Suppressor macrophage treated with lipopolysaccharide for 1 hour (primary cell): ENCODE results near the gene STIM1.
"Not testable (repeated sequence)": the region's sequence is repeated elsewhere in the genome, so short reads cannot be mapped to it uniquely, and the experiment has no call there.

Source experiments
- DNase-seq, 3 donors: peaks; one replicate each; pipeline ENCODE4 v3.0.0-alpha.2; 2020 to 2022

STIM1 gene

DNA sequence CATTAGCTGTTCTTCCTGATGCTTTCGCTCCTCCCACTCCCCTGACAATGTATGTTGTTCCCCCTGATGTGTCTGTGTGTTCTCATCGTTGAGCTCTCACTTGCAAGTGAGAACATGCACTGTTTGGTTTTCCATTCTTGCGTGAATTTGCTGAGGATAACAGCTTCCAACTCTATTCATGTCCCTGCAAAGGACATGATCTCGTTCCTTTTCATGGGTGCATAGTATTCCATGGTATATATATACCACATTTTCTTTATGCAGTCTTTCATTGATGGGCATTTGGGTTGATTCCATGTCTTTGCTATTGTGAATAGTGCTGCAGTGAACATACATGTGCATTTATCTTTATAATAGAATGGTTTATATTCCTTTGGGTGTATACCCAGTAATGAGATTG, 180.5 kb downstream of the STIM1 start:
- no peak for DNase-seq

DNA sequence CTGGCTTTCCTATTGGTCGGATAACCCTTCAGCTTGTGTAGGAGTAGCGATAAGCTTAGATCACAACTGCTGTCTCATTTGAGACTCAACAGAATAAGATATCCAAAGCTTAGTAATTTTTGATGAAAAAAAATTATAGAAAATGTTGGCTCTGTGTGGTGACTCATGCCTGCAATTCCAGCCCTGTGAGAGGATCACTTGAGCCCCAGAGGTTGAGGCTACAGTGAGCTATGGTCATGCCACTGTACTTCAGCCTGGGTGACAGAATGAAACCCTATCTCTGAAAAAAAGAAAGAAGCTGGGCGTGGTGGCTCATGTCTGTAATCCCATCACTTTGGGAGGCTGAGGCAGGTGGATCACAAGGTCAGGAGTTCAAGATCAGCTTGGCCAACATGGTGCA, 183.5 kb downstream of the STIM1 start:
- peak; percentile 13 to 38 (median 27) for DNase-seq

DNA sequence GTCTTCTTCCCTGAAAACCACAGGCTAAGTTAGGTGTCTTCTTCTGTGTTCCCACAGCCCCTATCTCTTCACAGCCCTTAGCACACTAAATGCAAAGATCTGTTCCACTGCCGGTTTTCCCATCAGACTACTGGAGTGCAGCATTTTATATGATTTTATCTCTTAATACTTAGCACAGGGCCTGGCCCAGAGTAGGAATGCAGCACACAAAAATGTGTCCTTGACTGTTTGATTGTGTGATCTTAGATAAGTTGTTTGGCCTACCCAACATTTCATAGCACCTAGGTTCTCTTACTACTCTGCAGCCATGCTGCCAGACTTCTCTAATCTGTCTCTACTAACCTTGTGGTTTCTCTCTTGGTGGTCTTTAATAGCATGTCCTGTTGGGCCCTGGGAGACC, 185.0 kb downstream of the STIM1 start:
- no peak for DNase-seq

DNA sequence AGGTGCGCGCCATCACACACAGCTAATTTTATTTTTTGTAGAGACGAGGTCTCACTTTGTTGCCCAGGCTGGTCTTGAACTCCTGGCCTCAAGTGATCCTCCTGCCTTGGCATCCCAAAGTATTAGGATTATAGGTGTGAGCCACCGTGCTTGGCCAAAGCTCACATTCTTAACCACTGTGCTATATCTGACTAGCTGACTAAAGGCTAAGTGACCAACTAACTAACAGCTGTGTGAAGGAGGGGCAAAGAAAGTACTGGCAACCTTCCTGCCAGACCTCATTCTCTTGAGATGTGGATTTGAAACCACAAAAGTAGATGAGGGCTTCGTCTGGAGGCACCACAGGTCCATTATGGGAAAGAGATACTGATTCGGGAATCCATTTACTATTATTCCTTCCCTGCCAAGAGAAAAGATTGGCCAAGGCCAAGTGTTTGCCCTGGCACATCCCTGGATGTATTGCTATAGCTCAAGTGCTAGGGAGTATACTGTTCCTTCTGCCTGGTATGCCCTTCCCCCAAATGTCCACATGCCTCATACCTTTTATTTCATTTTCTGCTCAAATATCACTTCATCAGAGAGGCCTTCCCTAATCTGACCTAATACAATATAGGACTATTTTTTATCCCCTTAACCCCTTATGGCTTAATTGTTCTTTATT, 186.4 kb downstream of the STIM1 start:
- DNase-seq, result no peak

DNA sequence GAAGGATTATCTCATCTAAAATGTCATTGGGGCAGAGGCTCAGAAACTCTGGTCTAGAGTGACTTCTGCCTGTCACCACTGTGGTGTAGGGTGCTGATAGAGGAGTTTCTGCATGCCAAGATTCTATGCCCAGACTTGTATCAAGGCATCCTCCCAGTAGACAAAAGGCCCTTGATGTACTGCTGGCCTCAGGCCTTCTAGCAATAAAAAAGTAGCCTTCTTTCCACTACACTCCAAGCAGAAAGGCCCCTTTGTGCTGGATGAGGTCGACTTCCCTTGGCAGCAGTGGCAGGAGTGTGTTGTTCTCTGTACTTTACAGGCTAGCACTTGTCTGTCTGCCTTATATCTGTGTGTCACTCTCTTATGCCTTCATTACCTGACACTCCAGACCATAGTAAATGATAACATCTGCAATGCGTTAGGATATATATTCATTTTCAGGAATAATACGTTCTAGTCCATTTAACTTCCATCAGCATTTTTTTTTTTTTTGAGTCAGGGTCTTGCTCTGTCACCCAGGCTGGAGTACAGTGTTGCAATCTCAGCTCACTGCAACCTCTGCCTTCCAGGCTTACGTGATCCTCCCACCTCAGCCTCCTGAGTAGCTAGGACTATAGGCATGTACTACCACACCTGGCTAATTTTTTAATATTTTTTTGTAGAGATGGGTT, 189.6 kb downstream of the STIM1 start:
- no peak for DNase-seq

DNA sequence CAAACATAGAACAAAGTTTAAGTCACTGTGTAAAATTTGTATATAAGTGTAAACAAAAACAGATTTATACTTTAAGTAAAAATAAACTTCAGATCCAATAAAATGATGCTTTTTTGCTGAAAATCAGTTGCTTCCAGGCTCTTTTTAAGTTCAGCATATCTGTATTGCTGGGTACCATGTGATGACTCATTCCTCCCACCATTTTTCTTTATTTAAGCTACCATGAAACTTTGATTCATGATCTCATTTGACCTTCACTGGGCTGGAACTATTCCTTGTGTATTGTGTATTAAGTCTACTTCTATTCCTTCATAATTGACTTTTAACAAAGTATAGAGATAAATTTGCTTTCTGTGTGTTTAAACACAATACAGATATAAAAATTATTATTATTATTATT, 192.9 kb downstream of the STIM1 start:
- DNase-seq, result peak; percentile 24 to 57 (median 47)

DNA sequence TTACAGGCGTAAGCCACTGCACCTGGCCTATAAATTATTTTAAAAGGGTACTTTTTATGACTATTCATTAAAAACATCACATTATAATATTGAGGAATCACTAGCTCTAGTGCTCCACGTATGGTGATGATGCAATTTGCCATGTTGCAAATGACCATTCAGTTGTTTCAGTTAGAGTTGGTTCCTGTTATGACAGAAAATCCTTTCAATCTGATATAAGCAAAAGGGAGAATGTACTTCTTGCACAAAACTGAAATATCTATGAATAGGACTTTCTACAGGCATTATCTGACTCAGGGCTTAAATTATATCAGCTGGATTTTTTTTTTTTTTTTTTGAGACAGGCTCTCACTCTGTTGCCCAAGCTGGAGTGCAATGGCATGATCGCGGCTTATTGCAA, 193.5 kb downstream of the STIM1 start:
- peak; percentile 66 to 92 (median 87) for DNase-seq

DNA sequence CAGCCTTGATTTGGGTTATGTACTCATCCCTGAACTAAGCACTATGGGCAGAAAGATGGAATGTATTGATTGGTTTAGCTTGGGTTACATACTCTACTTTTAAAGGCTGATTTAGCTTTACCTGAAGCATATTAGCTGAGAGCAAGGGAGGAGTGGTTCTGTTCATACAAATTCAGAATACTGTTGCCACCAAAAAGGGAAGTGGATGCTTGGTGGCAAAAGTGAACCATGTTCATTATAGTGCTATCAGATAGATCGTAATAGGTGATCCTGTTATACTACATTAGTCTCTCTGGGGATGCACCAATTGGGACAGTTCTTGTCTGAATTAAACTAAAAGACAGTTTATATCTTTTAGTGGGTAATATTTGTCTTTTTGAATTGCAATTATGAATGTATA, 194.7 kb downstream of the STIM1 start:
- DNase-seq, result no peak

DNA sequence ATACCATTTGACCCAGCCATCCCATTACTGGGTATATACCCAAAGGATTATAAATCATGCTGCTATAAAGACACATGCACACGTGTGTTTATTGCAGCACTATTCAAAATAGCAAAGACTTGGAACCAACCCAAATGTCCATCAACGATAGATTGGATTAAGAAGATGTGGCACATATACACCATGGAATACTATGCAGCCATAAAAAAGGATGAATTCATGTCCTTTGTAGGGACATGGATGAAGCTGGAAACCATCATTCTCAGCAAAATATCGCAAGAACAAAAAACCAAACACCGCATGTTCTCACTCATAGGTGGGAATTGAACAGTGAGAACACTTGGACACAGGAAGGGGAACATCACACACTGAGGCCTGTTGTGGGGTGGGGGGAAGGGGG, 197.7 kb downstream of the STIM1 start:
- not testable (repeated sequence) for DNase-seq

DNA sequence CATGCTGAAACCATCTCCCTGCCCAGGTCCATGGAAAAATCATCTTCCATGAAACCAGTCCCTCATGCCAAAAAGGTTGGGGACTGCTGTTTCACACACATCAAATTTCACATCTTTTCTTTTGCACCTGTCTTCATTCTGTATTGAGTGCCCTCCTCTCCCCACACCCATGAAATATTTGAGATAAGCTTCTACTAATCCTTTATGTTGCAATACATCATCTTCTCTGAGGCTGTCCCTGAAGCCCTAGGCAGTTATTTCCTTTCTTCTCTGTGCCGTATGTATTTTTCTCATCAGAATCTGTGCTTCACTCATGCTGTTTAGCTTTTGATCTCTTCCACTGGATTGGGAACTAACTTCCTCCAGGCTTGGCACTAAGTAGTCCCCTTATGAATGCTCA, 199.2 kb downstream of the STIM1 start:
- DNase-seq, result no peak

DNA sequence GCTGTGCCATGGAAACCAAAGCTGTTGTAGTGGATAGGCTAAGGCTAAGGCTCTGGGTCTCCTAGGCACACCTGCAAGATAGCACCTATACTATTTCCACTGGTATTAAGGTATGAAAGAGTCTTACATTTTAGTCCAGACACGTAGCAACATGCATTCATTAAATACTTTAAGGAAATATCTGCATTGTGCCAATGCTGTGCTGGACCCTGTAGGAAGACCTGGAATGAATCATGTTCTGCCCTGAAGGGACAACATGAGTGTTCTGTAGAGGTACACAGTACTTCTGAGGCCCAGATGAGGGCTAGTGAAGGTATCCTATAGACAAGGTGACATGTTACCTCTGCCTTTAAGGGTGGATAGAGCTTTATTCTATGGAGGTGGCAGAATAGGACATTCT, 204.0 kb downstream of the STIM1 start:
- DNase-seq, result no peak

DNA sequence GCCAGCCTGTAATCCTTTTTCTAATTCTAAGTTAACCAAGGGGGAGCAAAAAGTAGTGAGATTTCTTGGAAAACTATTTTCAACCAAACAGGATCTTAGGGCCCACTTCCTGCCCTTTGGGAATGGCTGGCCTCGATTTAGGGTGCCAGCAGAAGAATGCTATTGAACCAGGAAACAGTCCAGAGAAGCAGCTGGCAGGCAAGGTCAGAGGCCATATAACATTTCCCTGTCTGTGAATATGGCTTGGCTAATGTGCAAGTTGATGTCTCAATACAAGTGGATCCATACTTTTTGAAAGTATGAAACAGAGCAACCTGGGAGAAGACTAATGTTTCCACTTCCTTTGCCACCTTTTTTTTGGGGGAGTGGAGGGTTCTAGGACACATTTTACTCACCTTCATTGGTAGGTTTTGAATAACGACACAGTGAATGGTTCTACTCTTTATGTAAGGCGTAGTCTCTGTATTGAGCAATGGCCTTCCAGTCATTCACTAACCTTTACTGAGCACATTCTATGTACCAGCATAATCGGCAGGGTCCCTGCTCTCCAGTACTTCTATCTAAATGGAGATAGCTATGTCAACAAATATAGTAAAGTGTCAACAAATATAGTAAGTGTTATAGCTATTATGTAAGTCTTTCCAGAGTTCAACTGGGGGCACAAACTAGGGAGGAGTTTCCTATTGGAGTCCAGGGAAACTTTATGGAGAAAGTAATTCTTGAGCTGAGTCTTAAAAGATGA, 204.9 kb downstream of the STIM1 start:
- DNase-seq, result no peak

DNA sequence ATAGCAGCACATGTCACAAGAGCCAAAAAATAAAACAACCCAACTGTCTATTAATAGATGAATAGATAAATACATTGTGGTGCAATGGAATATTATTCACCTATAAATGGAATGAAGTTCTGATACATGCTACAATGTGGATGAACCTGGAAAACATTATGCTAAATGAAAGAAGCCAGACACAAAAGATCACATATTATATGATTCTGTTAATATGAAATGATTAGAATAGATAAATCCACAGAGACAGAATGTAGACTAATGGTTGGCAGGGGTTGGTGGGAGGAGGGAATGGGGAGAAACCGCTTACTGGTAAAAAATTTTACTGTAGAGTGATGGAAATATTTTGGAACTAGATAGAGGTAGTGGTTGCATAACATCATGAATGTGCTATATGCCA, 206.2 kb downstream of the STIM1 start:
- no peak for DNase-seq

DNA sequence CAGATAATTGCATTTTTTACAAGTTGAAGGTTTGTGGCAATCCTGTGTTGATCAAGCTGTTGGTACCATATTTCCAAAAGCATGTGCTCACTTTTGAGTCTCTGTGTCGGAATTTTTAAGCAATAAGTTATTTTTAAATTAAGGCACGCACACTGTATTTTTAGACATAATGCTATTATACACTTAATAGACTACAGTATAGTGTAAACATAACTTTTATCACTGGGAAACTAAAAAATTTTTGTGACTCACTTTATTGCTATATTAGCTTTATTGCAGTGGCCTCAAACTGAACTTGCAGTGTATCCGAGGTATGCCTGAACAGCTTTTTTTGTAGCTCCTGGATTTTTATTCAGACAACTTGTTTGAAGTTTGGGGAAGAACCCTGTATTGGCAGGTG, 207.9 kb downstream of the STIM1 start:
- DNase-seq, result no peak

DNA sequence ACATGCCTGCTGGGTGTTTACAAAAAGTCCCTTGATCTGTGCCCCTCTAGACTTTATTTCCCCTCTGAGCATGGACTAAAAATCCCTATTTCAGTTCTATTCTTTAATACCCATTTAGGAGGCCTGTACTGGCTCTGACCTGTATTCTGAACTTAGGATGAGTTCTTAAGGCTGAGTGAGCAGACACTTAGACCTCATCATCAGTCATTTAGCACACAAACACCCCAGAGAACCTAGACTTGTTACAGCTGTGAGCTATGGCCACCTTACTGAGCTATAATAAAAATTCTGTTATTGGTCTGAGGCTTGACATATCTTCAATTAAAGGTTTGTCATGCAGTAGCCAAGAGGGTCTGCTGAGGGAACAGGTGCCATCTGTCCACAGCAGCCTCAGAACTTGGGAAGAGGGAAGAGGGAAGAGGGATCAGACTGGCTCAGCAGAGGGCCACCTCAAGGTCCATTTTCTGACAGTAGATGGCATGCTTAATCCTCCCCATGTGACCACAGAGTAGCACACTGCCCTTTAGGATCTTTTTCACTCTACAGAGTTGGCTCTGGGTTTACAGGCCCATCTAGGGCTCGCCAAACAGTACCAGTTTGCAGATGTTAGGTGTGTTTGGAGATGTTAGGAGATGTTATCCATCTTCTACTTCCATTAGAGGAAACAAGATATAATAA, 209.0 kb downstream of the STIM1 start:
- no peak for DNase-seq

DNA sequence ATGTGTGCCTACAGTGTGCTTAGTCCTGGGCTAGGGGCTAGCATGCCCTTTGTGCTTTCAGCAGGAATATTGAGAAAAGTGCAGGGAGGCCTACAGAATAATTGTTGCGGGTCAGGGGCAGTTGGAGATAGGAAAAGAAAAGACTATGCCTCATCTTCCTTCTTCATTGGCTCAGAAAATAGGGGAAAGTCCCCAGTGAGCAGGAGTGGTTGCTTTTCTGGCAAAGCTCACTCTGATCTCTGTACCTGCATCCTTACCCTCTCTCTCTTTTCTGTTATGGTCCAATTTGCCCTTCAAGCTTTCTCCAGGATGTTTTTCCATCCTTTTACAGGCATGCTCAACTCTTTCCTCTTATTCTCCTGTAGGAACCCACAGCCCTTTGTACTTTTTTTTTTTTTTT, 209.6 kb downstream of the STIM1 start:
- DNase-seq, result no peak

DNA sequence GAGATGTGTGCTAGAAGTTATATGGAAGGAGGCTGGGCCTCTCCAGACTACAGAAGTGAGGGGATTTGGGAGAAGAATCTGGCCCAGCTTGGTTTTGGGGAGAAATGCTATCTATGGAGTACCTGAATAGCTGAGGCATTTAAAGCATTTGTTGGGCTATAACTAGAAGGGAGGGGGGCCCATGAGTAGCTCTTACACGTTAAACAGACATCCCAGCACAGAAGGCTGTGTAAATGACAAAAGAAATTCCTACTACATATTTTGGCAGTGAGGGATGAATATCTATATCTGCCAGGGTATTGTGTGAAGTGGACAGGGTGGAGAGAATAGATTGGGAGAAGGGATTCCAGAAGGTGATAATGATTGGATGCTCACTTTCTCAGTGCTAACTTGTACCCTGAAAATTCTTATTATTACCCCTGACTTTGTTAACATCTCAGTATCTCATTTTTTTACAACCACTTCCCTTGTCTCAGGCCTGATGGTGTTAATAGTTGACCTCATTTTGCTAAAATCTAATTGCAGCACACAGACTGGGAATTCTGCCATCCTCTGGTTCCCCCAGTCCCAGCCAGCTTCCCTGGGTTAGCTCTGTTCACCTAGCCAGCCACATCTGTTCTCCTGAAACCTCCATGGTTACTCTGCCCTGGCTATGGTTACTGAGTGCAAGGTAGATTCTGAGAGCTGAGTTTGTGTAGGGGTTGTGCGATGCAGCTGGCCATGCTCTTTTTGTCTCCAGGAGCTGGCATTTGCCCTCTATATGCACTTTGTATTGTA, 210.3 kb downstream of the STIM1 start:
- no peak for DNase-seq

DNA sequence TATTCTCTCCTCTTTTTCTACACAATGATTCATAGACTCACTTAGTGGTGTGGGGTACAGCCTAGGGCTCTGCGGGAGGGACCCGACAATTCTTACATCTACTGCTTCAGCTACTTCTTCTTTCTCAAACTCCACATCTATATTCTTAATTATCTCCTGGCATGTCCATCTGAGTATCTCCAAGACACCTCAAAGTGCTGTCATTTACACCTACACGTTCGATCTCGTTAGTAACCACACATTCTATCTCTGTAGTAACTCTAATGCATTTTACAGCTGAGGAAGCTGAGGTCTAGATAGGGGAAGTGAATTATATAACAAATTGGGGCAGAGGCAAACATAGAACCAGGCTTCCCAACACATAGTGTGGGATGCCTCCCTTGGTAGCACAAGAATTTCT, 211.4 kb downstream of the STIM1 start:
- peak; percentile 44 to 58 (median 48) for DNase-seq

DNA sequence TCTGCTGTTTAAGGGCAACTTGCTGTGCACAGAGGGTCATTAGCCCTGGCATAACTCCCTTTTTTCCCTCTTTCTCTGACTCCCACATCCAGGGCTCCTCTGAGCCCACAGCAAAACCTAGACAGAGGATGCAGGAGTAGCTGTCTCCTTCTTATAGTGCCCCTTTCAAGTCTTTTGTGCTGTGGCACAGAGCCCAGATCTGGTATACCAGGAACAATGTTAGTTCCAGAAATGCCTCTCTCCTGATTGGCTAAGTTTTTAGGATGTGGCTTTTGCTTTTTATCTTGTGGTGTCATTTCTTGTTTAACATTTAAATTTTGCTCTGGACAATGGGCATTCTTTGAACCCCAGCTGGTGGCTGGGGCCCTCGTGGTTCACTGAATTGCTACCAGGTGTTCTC, 213.5 kb downstream of the STIM1 start:
- DNase-seq, result peak in 1 of 3 donors; percentile 21

DNA sequence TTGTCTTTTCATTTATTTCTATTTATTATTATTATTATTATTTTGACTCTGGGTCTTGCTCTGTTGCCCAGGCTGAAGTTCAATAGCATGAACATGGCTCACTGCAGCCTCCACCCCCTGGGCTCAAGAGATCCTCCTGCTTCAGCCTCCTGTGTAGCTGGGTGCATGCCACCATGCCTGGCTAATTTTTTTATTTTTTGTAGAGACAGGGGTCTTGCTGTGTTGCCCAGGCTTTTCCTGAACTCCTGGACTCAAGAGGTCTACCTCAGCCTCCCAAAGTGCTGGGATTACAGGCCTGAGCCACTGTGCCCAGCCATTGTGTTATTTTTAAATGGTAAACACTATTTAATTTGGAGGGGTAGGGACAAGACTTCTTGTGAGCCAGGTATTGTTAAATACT, 215.9 kb downstream of the STIM1 start:
- no peak for DNase-seq

DNA sequence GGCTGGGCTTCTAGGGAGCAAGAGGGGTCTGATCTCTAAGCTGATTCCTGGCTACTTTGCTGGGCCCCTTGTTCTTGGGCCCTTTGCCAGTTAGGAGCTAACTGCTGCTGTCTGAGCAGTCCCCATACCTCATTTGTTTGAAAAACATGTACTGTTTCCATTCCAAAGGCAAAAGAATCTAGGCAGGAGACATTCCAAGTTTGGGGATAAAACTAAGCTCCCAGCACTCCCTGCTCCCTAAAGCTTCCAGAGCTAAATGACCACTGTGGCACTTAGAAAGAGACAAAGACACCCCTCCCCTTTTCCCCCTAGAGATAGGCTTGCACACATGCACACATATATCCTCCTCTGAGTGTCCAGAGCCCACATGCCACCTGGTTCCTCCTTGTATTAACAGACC, 216.4 kb downstream of the STIM1 start:
- no peak for DNase-seq

DNA sequence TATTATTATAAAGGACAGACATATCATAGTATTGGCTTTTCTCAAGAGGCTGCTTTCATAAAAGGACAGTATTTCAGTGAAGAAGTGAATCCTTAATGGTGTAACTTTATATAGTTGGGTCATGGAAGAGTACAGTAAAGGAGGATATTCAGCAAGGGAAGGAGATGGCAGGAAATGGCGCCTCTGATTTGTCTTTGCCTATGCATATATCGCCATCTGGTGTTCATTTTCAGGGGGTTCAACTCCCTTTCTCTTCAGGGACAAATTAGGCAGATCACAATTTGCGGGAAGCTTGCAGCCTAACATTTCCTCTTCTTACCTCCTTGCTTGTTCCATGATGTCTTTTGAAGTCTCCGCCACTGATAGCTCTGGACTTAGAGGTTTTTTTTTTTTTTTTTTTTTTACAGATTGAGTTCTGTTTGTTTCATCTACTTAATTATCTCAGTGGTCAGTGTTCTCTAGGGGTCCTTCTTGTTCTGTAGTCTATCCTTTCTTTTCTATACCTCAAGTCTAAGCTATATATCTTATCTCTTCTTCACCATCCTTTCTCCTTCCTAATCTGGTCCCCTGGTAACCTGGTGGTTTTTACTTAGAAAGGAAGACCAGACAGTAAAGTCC, 217.3 kb downstream of the STIM1 start:
- DNase-seq, result peak; percentile 81 to 85 (median 82)
